CD14-positive monocyte (primary cell): ENCODE results near the gene GPR183. TPM values are rescaled to one million over a fixed set of nuclear protein-coding genes. Genes with fewer than 3 reads are reported as not detected.

ENCODE experiments used
- DNase-seq, 3 donors: peaks; one replicate each; pipeline ENCODE4 v3.0.0-alpha.2; 2011 to 2022
- H2AFZ ChIP-seq: 2 replicates; pipeline ENCODE4 v1.6.0; 2012; ENCODE audit warnings: mild to moderate bottlenecking, low read depth, low read length, inconsistent platforms; ENCODE audit not compliant: insufficient read depth, poor library complexity, severe bottlenecking
- H3K27ac ChIP-seq, 2 donors: 1 replicate in 1 of 2; 2 replicates in 1 of 2; pipeline ENCODE4 v1.5.1; 2012 to 2013; ENCODE audit warnings: low read length in 2 of 2, control low read depth in 1 of 2, inconsistent platforms in 1 of 2, low read depth in 1 of 2, mild to moderate bottlenecking in 1 of 2
- H3K27me3 ChIP-seq, 2 donors: one replicate each; pipeline versions ENCODE4 v1.6.0 to v1.6.1; 2011 to 2013; ENCODE audit warnings: low read length in 2 of 2; ENCODE audit not compliant: control insufficient read depth in 2 of 2, insufficient read depth in 2 of 2
- H3K36me3 ChIP-seq, 2 donors: replicated peaks in 1 of 2; 1 replicate in 1 of 2; 2 replicates in 1 of 2; pipeline versions ENCODE4 v1.5.1 to v1.6.1; 2012 to 2013; ENCODE audit warnings: low read length in 2 of 2, control low read depth in 1 of 2, inconsistent platforms in 1 of 2, mild to moderate bottlenecking in 1 of 2; ENCODE audit not compliant: insufficient read depth in 2 of 2, control insufficient read depth in 1 of 2
- H3K4me1 ChIP-seq, 2 donors: 1 replicate in 1 of 2; 2 replicates in 1 of 2; pipeline versions ENCODE4 v1.5.1 to v1.6.1; 2012 to 2013; ENCODE audit warnings: low read length in 2 of 2, control low read depth in 1 of 2, inconsistent platforms in 1 of 2, mild to moderate bottlenecking in 1 of 2, moderate library complexity in 1 of 2; ENCODE audit not compliant: insufficient read depth in 2 of 2, control insufficient read depth in 1 of 2
- H3K4me2 ChIP-seq: replicated peaks from 2 replicates; pipeline ENCODE3; 2012; ENCODE audit warnings: low read length, moderate library complexity, mild to moderate bottlenecking; ENCODE audit not compliant: poor library complexity, severe bottlenecking; ENCODE audit errors: extremely low read depth
- H3K4me3 ChIP-seq, 3 experiments: fragments of 200-600 bp in 1 of 3; sonication (generic) in 1 of 3; replicated peaks in 1 of 3; 1 replicate in 2 of 3; 2 replicates in 1 of 3; pipeline ENCODE4 v1.5.1; 2011 to 2013; ENCODE audit warnings: low read length in 3 of 3, mild to moderate bottlenecking in 3 of 3, control low read depth in 2 of 3, low read depth in 2 of 3, inconsistent platforms in 1 of 3, moderate library complexity in 1 of 3
- H3K79me2 ChIP-seq: 2 replicates; pipeline ENCODE4 v1.6.0; 2012; ENCODE audit warnings: mild to moderate bottlenecking, control low read depth, inconsistent platforms, low read length, moderate library complexity; ENCODE audit not compliant: insufficient read depth
- H3K9ac ChIP-seq: 2 replicates; pipeline ENCODE4 v1.6.0; 2017; ENCODE audit warnings: low read length, mild to moderate bottlenecking; ENCODE audit not compliant: insufficient read depth, poor library complexity, severe bottlenecking
- H3K9me3 ChIP-seq, 2 donors: replicated peaks in 1 of 2; 1 replicate in 1 of 2; 2 replicates in 1 of 2; pipeline versions ENCODE4 v1.5.1 to v1.6.1; 2012 to 2013; ENCODE audit warnings: low read length in 2 of 2, control low read depth in 1 of 2; ENCODE audit not compliant: control insufficient read depth in 1 of 2, insufficient read depth in 1 of 2
- H4K20me1 ChIP-seq: 2 replicates; pipeline ENCODE4 v1.6.0; 2012; ENCODE audit warnings: mild to moderate bottlenecking, low read length, control low read depth, moderate library complexity; ENCODE audit not compliant: insufficient read depth
- H3K27ac Mint-ChIP-seq, 7 donors: one replicate each; pipeline ENCODE4 v1.8.0; 2020; ENCODE audit warnings: mild to moderate bottlenecking in 7 of 7, mixed read lengths in 7 of 7, moderate library complexity in 6 of 7, inconsistent platforms in 2 of 7
- H3K27me3 Mint-ChIP-seq, 3 donors: one replicate each; pipeline ENCODE4 v1.8.0; 2021 to 2022; ENCODE audit warnings: low read depth in 3 of 3, mild to moderate bottlenecking in 3 of 3, mixed read lengths in 3 of 3, moderate library complexity in 3 of 3, inconsistent platforms in 1 of 3
- H3K36me3 Mint-ChIP-seq, 2 donors: one replicate each; pipeline ENCODE4 v1.8.0; 2020; ENCODE audit warnings: mixed read lengths in 2 of 2, inconsistent platforms in 1 of 2, mild to moderate bottlenecking in 1 of 2
- H3K4me1 Mint-ChIP-seq: one replicate; pipeline ENCODE4 v1.8.0; 2020; ENCODE audit warnings: mild to moderate bottlenecking, mixed read lengths
- H3K4me3 Mint-ChIP-seq, 2 donors: one replicate each; pipeline ENCODE4 v1.8.0; 2020; ENCODE audit warnings: mild to moderate bottlenecking in 2 of 2, mixed read lengths in 2 of 2, moderate library complexity in 1 of 2
- H3K9me3 Mint-ChIP-seq, 7 donors: one replicate each; pipeline ENCODE4 v1.8.0; 2020 to 2022; ENCODE audit warnings: mixed read lengths in 7 of 7, mild to moderate bottlenecking in 6 of 7, moderate library complexity in 6 of 7, inconsistent platforms in 2 of 7
- WGBS: methylation state at CpG from one replicate; pipeline ENCODE4 v1.1.5; 2013; ENCODE audit warnings: missing lambda C conversion rate; ENCODE audit not compliant: insufficient coverage; 5-methylcytosine and 5-hydroxymethylcytosine counted together
- intact Hi-C, 2 donors: fragments of 100-400 bp; cut with micrococcal nuclease; formaldehyde crosslinking; loops; one replicate each; pipeline versions ENCODE4 v1.15.0 to v1.15.1; 2023
- polyA plus RNA-seq, 3 donors: library from polyadenylated mRNA; depleted of rRNA in 1 of 3; unstranded in 2 of 3; stranded (reverse) in 1 of 3; fragments of 300-500 nt in 2 of 3; fragments of >200 nt in 1 of 3; fragmentation: Illumina TruSeq in 2 of 3; gene quantifications; 1 replicate in 2 of 3; 2 replicates in 1 of 3; pipeline ENCODE4 v1.2.3, GENCODE V29; 2012 to 2021
- TF ChIP-seq, protein P1 (sequence below): fragments of 200-600 bp; IDR thresholded peaks from one replicate; pipeline ENCODE4 v1.8.0; 2022; ENCODE audit warnings: antibody characterized with exemption, mild to moderate bottlenecking

GPR183 gene
- polyA plus RNA-seq, 3 donors, result 190 to 459 (median 288) TPM

DNA sequence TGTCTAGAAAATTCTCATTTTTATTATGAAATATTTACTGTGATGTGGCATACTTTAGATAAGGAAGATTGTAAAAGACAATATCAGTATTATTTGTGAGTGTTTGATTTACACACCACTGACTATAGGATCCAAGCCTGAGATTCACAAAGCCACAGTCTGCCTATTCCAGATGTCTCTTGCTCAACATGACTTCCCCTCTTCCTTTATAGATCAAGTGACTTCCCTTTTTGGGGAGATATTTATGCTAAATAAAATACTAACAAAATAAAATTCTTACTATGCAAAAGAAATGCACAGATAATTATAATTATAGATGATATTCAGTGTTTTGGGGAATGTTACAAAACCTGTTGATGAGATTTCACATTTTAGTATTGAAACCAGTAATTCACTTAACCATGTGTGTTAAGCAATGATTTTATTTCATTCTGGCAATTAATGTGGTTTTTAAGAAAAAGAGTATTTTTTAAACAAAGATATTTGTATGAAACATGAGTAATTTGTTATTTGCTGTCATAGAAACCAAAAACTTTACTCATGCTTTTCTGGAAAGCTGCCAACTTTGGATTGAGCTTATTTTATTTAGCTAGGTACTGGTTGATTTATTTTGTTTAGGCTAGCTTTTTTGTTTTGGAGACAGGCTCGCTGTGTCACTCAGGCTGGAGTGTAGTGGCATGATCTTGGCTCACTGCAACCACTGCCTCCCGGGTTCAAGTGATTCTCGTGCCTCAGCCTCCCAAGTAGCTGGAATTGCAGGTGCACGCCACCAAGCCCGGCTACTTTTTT is 13.7 kb upstream of the GPR183 start:
- Mint-ChIP-seq H3K4me3 (no peak overlapping the region), H3K27ac (peak overlapping the region; percentile 98 to 99 (median 99)), H3K9me3 (peaks cover 0 to 2% (median 0%) of the 10 kb centered on the region in 7 donors), H3K27me3 (peaks cover 0 to 3% (median 1%) of the 10 kb centered on the region in 3 donors), H3K36me3 (peaks cover 53 to 58% of the 10 kb centered on the region in 2 donors), H3K4me1 (peaks cover 62% of the 10 kb centered on the region)
- Histone ChIP-seq H3K9ac (peak overlapping the region; percentile 59), H3K9me3 (no peaks in the 10 kb centered on the region), H3K79me2 (peaks cover 60% of the 10 kb centered on the region), H2AFZ (no peak overlapping the region), H3K4me2 (peak overlapping the region; percentile 29), H4K20me1 (no peaks in the 10 kb centered on the region), H3K4me1 (peaks cover 52 to 60% of the 10 kb centered on the region in 2 donors), H3K27me3 (no peaks in the 10 kb centered on the region), H3K27ac (peak overlapping the region; percentile 94 to 95), H3K4me3 (peak overlapping the region in 1 of 3 experiments; percentile 38), H3K36me3 (peaks cover 0 to 50% of the 10 kb centered on the region in 2 donors)
- peak; percentile 84 to 95 (median 88) for DNase-seq
- TF ChIP-seq, protein P1, sequence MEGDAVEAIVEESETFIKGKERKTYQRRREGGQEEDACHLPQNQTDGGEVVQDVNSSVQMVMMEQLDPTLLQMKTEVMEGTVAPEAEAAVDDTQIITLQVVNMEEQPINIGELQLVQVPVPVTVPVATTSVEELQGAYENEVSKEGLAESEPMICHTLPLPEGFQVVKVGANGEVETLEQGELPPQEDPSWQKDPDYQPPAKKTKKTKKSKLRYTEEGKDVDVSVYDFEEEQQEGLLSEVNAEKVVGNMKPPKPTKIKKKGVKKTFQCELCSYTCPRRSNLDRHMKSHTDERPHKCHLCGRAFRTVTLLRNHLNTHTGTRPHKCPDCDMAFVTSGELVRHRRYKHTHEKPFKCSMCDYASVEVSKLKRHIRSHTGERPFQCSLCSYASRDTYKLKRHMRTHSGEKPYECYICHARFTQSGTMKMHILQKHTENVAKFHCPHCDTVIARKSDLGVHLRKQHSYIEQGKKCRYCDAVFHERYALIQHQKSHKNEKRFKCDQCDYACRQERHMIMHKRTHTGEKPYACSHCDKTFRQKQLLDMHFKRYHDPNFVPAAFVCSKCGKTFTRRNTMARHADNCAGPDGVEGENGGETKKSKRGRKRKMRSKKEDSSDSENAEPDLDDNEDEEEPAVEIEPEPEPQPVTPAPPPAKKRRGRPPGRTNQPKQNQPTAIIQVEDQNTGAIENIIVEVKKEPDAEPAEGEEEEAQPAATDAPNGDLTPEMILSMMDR, result no peak
- intact Hi-C loops, result loop anchor here (5.0 to 10.0 kb wide), 3 partner anchors 36 to 56 kb away; no protein-coding TSS in a partner anchor
- WGBS, result 90% methylated on average over 5 of the region's 5 CpGs

DNA sequence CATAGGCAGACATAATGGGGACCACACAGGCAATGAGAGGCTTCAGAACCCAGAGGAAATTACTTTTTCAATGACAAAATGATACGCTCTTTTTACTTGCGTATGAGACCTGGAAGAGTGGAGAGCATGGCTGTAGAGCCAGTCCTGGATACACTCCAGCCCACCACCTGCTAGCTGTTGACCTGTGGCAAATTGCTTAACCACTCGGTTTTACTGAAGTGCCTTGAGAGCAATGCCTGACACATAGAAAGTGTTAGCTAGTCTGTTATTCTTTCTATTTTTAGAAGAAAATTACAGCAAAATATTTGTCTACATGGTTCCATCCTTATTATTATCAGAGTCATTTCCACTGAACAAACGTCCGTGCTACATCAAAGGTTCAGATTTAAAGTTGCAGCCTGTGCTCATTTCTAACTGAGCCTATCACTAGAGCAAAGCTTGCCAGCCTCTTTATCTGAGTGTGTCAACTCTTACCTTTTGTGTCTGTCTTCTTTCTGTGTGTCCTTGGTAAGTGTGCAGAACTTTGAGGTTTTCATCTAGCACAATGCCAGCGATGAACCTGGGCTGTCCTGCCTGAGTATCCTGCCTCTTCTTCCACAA is 9.6 kb upstream of the GPR183 start:
- peak overlapping the region in 1 of 2 donors; percentile 47 for H3K27ac ChIP-seq
- H3K79me2 ChIP-seq, result peaks cover 68% of the 10 kb centered on the region
- peaks cover 5 to 52% of the 10 kb centered on the region in 2 donors for H3K36me3 ChIP-seq
- no peak for DNase-seq
- Mint-ChIP-seq H3K27me3 (no peaks in the 10 kb centered on the region), H3K9me3 (peaks cover 0 to 7% (median 0%) of the 10 kb centered on the region in 7 donors), H3K4me3 (no peak overlapping the region), H3K36me3 (peaks cover 56 to 57% of the 10 kb centered on the region in 2 donors), H3K27ac (peak overlapping the region in 6 of 7 donors; percentile 21 to 86 (median 71)), H3K4me1 (peaks cover 59% of the 10 kb centered on the region)
- peaks cover 53 to 71% of the 10 kb centered on the region in 2 donors for H3K4me1 ChIP-seq
- intact Hi-C loops, result no loop called here
- H3K9me3 ChIP-seq, result no peaks in the 10 kb centered on the region
- no peaks in the 10 kb centered on the region for H4K20me1 ChIP-seq
- no peak overlapping the region for H3K4me3 ChIP-seq
- no peak overlapping the region for H2AFZ ChIP-seq
- 94% methylated on average over 2 of the region's 6 CpGs for WGBS
- H3K9ac ChIP-seq, result no peak overlapping the region
- no peak overlapping the region for H3K4me2 ChIP-seq
- TF ChIP-seq, protein P1, result no peak
- no peaks in the 10 kb centered on the region for H3K27me3 ChIP-seq
